AG10803 (cell line): ENCODE measurements around the gene PRKCE.

Experiments used
- DNase-seq: peaks from one replicate; pipeline ENCODE4 v3.0.0; 2010; ENCODE audit warnings: low read depth
- H3K4me3 ChIP-seq: 2 replicates; pipeline ENCODE4 v1.5.1; 2011; ENCODE audit warnings: mild to moderate bottlenecking, low read length, control low read depth
- TF ChIP-seq, protein P1 (sequence below): conservative IDR thresholded peaks from 2 replicates; pipeline ENCODE4 v1.5.1; 2011; ENCODE audit warnings: mild to moderate bottlenecking, low read length, control low read depth, inconsistent platforms

Gene PRKCE

DNA sequence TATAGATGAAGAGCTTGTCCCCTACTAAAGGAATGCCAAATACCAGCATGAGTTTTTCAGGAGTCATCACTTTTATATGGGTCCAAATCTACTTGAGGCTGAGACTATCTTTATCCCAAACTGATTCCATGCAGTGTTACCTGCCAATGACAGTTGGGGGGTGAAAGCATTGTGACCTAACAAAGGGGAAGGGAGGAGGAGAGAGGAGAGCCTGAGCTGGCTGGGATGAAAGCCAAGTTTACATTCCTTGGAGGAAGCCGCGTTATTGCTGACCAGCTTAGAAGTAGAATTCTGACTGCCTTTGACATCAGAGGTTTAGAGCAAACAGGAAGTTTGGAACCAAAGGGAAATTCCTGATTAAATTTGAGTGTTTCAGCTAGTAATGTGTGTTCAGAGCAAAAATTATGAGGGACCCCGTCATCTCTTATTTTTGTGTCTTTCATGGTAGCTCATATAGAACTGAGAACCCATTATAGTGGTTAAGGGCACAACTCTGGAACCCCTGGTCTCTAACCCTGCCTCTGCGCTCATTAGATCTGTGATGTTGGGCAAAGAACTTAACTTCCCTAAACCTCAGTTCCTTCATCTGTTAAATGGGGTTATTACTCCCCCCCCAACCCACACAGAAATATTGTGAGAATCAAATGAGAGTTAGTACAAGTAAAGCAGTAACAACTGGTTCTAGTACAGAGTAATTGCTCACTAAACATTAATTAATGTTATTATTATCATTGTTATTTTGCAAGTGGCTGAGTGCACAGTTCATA, 446.4 kb downstream of the PRKCE start:
- peak; percentile 98 for DNase-seq
- TF ChIP-seq, protein P1, sequence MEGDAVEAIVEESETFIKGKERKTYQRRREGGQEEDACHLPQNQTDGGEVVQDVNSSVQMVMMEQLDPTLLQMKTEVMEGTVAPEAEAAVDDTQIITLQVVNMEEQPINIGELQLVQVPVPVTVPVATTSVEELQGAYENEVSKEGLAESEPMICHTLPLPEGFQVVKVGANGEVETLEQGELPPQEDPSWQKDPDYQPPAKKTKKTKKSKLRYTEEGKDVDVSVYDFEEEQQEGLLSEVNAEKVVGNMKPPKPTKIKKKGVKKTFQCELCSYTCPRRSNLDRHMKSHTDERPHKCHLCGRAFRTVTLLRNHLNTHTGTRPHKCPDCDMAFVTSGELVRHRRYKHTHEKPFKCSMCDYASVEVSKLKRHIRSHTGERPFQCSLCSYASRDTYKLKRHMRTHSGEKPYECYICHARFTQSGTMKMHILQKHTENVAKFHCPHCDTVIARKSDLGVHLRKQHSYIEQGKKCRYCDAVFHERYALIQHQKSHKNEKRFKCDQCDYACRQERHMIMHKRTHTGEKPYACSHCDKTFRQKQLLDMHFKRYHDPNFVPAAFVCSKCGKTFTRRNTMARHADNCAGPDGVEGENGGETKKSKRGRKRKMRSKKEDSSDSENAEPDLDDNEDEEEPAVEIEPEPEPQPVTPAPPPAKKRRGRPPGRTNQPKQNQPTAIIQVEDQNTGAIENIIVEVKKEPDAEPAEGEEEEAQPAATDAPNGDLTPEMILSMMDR: no peak
- H3K4me3 ChIP-seq: no peak overlapping the region

DNA sequence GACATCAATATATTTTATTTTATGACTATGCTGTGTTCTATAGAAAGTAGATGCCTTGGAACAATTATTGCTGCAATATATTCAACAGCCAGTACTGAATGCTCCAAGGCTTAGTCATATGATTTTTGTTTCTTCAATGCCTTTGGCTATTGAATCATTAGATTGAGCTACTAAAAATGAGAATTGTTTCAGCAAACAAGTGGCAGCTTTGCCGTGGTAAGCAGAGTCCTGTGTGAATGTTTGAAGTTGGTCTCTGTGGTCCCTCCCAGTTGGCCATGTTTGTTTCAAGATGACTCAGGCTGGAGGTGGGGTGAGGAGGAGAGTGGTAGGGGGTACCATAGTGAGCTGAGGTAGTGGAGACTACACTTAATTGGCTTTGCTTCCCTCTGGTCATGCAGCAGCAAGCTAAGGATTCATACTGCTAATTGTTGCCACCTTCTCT, 447.2 kb downstream of the PRKCE start:
- DNase-seq: peak; percentile 89
- TF ChIP-seq, protein P1: no peak
- H3K4me3 ChIP-seq: no peak overlapping the region

DNA sequence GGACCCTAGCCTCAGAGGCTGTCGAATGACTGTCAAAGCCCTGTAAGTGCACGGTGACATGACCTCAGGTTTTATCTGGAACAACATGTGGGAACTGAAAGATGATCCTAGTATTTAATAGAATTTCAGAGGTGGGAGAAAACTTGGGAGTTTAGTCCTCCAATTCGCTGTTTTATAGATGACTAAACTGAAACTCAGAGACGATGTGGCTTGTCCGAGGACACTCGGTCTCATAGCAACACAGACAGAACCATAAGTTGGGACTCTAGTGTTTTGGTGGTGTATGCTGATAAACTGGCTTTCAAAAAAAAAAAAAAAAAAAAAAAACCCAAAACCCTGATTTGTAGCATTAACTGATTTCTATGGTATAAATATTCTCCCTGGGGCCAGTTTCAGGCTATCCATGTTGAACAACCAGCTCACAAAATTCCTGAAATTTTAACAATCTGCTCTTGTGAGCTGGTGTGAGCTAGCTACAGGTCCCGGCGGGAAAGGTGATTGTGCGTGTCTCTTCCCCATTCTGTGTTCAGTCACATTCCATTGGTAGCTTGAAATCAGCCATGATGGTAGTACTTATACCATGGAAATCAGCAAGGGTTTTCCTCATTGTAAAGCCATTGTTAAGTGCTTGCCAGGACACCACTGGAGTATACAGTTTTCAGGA, 450.2 kb downstream of the PRKCE start:
- H3K4me3 ChIP-seq: no peak overlapping the region
- DNase-seq: no peak
- TF ChIP-seq, protein P1: no peak

DNA sequence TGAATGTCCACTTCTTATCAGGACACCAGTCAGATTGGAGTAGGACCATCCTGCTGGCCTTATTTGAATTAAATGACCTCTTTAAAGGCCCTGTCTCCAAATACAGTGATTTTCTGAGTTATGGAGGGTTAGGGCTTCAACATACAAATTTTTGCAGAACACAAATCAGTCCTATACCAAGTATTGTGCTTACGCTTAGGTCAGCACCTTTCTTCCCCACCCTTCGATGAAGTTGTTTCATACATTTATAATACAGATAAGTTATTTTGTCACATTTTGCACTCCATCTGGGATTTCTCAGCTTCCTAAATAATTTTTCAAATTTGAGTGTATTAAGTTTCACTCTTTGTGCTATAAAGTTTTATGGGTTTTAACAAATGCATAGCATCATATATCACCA, 455.2 kb downstream of the PRKCE start:
- H3K4me3 ChIP-seq: no peak overlapping the region
- TF ChIP-seq, protein P1: no peak
- no peak for DNase-seq

DNA sequence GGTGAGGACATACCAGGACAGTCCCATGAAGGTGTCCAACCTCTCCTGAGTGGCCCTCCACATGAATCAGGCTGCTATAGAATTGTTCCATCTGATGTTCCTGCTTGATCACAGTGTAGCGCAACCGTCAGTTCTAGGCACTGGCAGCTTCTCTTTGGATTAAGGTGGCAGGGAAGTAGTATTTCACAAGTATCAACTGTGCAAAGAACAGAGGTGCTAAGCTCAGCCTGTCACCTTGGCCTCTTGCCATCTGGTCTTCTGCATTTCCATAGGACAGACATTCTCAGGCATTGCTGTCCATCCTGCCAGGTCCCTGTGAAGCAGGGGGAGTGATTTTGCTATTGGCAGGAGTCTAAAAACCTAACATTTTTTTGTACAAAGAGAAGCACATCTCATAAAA, 463.5 kb downstream of the PRKCE start:
- DNase-seq: peak; percentile 3
- TF ChIP-seq, protein P1: no peak
- no peak overlapping the region for H3K4me3 ChIP-seq

DNA sequence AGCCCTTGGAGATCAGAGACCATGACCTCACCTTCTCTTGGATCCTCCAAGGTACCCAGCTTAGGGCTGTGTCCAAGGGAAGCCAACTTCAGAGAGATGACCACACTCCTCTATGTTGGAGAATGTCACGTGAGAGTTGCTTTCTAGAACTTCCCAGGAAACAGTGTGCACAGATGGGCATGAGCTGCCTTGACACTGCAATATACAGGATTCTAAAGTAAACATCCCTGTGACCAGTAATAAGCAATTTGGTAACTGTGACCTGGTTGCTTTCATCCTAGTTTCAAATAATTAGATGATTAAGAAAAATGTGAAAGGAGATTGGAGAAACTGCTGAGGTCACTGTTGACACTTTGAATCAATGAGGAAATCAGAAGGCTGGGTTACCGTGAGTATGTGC, 464.7 kb downstream of the PRKCE start:
- TF ChIP-seq, protein P1: no peak
- no peak overlapping the region for H3K4me3 ChIP-seq
- DNase-seq: peak; percentile 43

DNA sequence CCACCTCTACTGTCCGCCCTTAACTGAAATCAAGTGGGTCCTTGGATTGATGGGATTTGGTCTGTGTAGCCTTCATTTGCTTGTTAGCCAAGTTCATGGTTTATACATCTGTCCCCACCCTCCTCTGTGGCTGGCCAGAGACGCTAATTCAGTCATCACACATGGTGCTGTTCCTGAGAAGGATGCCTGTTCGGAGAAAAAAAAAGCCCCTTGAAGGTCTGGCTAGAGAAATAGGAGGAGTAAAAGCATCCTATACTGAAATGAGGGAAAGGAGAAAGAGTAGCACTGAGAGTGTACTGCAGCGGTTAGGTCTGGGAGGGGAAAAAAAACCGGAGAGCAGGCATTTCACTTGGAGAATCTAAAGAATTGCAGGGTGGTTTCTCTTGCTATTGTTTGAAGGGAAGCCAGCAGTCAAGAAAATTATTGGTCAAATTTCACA, 465.1 kb downstream of the PRKCE start:
- DNase-seq: peak; percentile 77
- no peak overlapping the region for H3K4me3 ChIP-seq
- TF ChIP-seq, protein P1: no peak
